ENCODE results near the gene PVRIG. TPM values are rescaled to one million over a fixed set of nuclear protein-coding genes. Genes with fewer than 3 reads are reported as not detected.
"Not testable (repeated sequence)": the region's sequence is repeated elsewhere in the genome, so short reads cannot be mapped to it uniquely, and the experiment has no call there.

The PVRIG gene
- total RNA-seq, 2 experiments from 2014 or later: 30.1 to 33.2 TPM

- Mint-ChIP-seq H3K9me3 (no peaks in the 10 kb centered on the region), H3K4me1 (ENCODE audit: low read depth) (peaks cover 48% of the 10 kb centered on the region), H3K36me3 (ENCODE audit: low read depth) (no peaks in the 10 kb centered on the region), H3K4me3 (no peak overlapping the region), H3K27ac (peak overlapping the region; percentile 68), H3K27me3 (no peaks in the 10 kb centered on the region)
- no peak for DNase-seq
- ChIA-PET CTCF (no interaction called here), POLR2A (no interaction called here)
- Histone ChIP-seq H3K4me3 (ENCODE audit: low read length) (no peak overlapping the region), H3K36me3 (ENCODE audit: insufficient read depth, low read length) (no peaks in the 10 kb centered on the region), H3K27me3 (ENCODE audit: control insufficient read depth in 1 of 2, insufficient read depth in 2 of 2, low read length in 2 of 2) (no peaks in the 10 kb centered on the region), H3K9me3 (ENCODE audit: control insufficient read depth in 1 of 2, insufficient read depth in 1 of 2, low read length in 2 of 2) (no peaks in the 10 kb centered on the region), H3K4me1 (ENCODE audit: insufficient read depth, low read length) (peaks cover 2% of the 10 kb centered on the region), H3K27ac (ENCODE audit: low read depth in 1 of 2, low read length in 2 of 2) (no peak overlapping the region)
- no peak for TF ChIP-seq CTCF (IDR thresholded peaks at IDR 0.05)
- no peak for ATAC-seq (ENCODE audit: poor library complexity)
- intact Hi-C loops (cut with DNase I, micrococcal nuclease): loop anchor here in 1 of 2 experiments (5.0 kb wide), 1 partner anchor 216 kb away; no protein-coding TSS in a partner anchor
Measured at GRCh38 chr7:100191775-100192174, 28.0 kb upstream of the PVRIG start.

- not testable (repeated sequence) for H3K4me3 ChIP-seq (ENCODE audit: low read length); H3K4me1 ChIP-seq (ENCODE audit: insufficient read depth, low read length); H3K4me3 Mint-ChIP-seq; H3K36me3 Mint-ChIP-seq (ENCODE audit: low read depth); H3K9me3 ChIP-seq (ENCODE audit: control insufficient read depth in 1 of 2, insufficient read depth in 1 of 2, low read length in 2 of 2); H3K27ac ChIP-seq (ENCODE audit: low read depth in 1 of 2, low read length in 2 of 2); ATAC-seq (ENCODE audit: poor library complexity); DNase-seq; H3K27me3 ChIP-seq (ENCODE audit: control insufficient read depth in 1 of 2, insufficient read depth in 2 of 2, low read length in 2 of 2); H3K27me3 Mint-ChIP-seq; H3K36me3 ChIP-seq (ENCODE audit: insufficient read depth, low read length); H3K9me3 Mint-ChIP-seq
- POLR2A ChIA-PET: interaction anchor here (0.6 kb wide), 1 partner anchor 88 kb away, joined by 4 read pairs; no protein-coding TSS in a partner anchor
- H3K4me1 Mint-ChIP-seq (ENCODE audit: low read depth): peaks cover 48% of the 10 kb centered on the region
- H3K27ac Mint-ChIP-seq: peak overlapping the region; percentile 68
- CTCF ChIA-PET: interaction anchor here (0.9 kb wide), 1 partner anchor 10 kb away, joined by 3 read pairs; no protein-coding TSS in a partner anchor
- intact Hi-C loops (cut with DNase I, micrococcal nuclease): loop anchor here in 1 of 2 experiments (5.0 kb wide), 1 partner anchor 215 kb away; no protein-coding TSS in a partner anchor
Measured at GRCh38 chr7:100192281-100192862, 27.4 kb upstream of the PVRIG start.

- H3K27me3 ChIP-seq (ENCODE audit: control insufficient read depth in 1 of 2, insufficient read depth in 2 of 2, low read length in 2 of 2): no peaks in the 10 kb centered on the region
- ChIA-PET CTCF (interaction anchor here (0.9 kb wide), 1 partner anchor 11 kb away, joined by 3 read pairs; no protein-coding TSS in a partner anchor), POLR2A (interaction anchor here (0.6 kb wide), 1 partner anchor 87 kb away, joined by 4 read pairs; no protein-coding TSS in a partner anchor)
- Mint-ChIP-seq H3K9me3 (no peaks in the 10 kb centered on the region), H3K27me3 (no peaks in the 10 kb centered on the region), H3K27ac (peak overlapping the region; percentile 68), H3K4me3 (peak overlapping the region; percentile 57), H3K36me3 (ENCODE audit: low read depth) (no peaks in the 10 kb centered on the region), H3K4me1 (ENCODE audit: low read depth) (peaks cover 48% of the 10 kb centered on the region)
- DNase-seq: no peak
- H3K4me1 ChIP-seq (ENCODE audit: insufficient read depth, low read length): peaks cover 2% of the 10 kb centered on the region
- intact Hi-C loops (cut with DNase I, micrococcal nuclease): loop anchor here in 1 of 2 experiments (5.0 kb wide), 1 partner anchor 214 kb away; no protein-coding TSS in a partner anchor
- H3K36me3 ChIP-seq (ENCODE audit: insufficient read depth, low read length): no peaks in the 10 kb centered on the region
- no peak for TF ChIP-seq CTCF (IDR thresholded peaks at IDR 0.05)
- H3K27ac ChIP-seq (ENCODE audit: low read depth in 1 of 2, low read length in 2 of 2): no peak overlapping the region
- no peak overlapping the region for H3K4me3 ChIP-seq (ENCODE audit: low read length)
- H3K9me3 ChIP-seq (ENCODE audit: control insufficient read depth in 1 of 2, insufficient read depth in 1 of 2, low read length in 2 of 2): no peaks in the 10 kb centered on the region
- no peak for ATAC-seq (ENCODE audit: poor library complexity)
Measured at GRCh38 chr7:100192969-100193368, 26.8 kb upstream of the PVRIG start.
